Fibroblast of skin of scalp (primary cell): ENCODE measurements around the gene UBE2R2.

Experiments
- DNase-seq: peaks from one replicate; pipeline ENCODE4 v3.0.0-alpha.2; 2013

Gene UBE2R2

GRCh38 chr9:33885948-33886347 is 69.0 kb downstream of the UBE2R2 start:
- no peak for DNase-seq

GRCh38 chr9:33893861-33894260 is 76.9 kb downstream of the UBE2R2 start:
- no peak for DNase-seq

GRCh38 chr9:33894316-33894715 is 77.4 kb downstream of the UBE2R2 start:
- DNase-seq, result no peak

GRCh38 chr9:33903157-33903780 is 86.3 kb downstream of the UBE2R2 start:
- no peak for DNase-seq

GRCh38 chr9:33905137-33905536 is 88.2 kb downstream of the UBE2R2 start:
- no peak for DNase-seq

- no peak for DNase-seq
Measured at GRCh38 chr9:33906769-33907168, 89.8 kb downstream of the UBE2R2 start.

GRCh38 chr9:33907347-33907746 is 90.4 kb downstream of the UBE2R2 start:
- DNase-seq, result no peak

- no peak for DNase-seq
Measured at GRCh38 chr9:33908114-33908513, 91.2 kb downstream of the UBE2R2 start.

- no peak for DNase-seq
Measured at GRCh38 chr9:33908749-33909148, 91.8 kb downstream of the UBE2R2 start.

GRCh38 chr9:33913541-33913940 is 96.6 kb downstream of the UBE2R2 start:
- DNase-seq, result no peak

GRCh38 chr9:33914887-33915628 is 98.1 kb downstream of the UBE2R2 start:
- DNase-seq, result no peak

- DNase-seq, result no peak
Measured at GRCh38 chr9:33917036-33917435, 100.1 kb downstream of the UBE2R2 start.

GRCh38 chr9:33919276-33919897 is 102.4 kb downstream of the UBE2R2 start:
- no peak for DNase-seq

GRCh38 chr9:33921967-33922895 is 105.3 kb downstream of the UBE2R2 start:
- peak; percentile 24 for DNase-seq

GRCh38 chr9:33923079-33923478 is 106.1 kb downstream of the UBE2R2 start:
- DNase-seq, result no peak

GRCh38 chr9:33923998-33924701 is 107.2 kb downstream of the UBE2R2 start:
- DNase-seq, result no peak

GRCh38 chr9:33924978-33925797 is 108.2 kb downstream of the UBE2R2 start:
- DNase-seq, result peak; percentile 65

- DNase-seq, result no peak
Measured at GRCh38 chr9:33926746-33927485, 110.0 kb downstream of the UBE2R2 start.

GRCh38 chr9:33927694-33928093 is 110.7 kb downstream of the UBE2R2 start:
- no peak for DNase-seq

GRCh38 chr9:33931326-33931725 is 114.4 kb downstream of the UBE2R2 start:
- no peak for DNase-seq
